Esophagus muscularis mucosa (tissue), 4 donors: ENCODE data around the gene PGBD2.
"Not testable (repeated sequence)": the region's sequence is repeated elsewhere in the genome, so short reads cannot be mapped to it uniquely, and the experiment has no call there.

ENCODE experiments used
- CTCF ChIP-seq, 3 experiments: fragments of 200-600 bp in 2 of 3; fragments of 450-650 bp in 1 of 3; sonication (generic) in 2 of 3; IDR thresholded peaks; one replicate each; pipeline ENCODE4 v1.5.1; 2017 to 2019; ENCODE audit warnings: antibody characterized with exemption in 3 of 3, mild to moderate bottlenecking in 2 of 3, moderate library complexity in 1 of 3
- EP300 ChIP-seq: sonication (generic); formaldehyde crosslinking; IDR thresholded peaks from one replicate; pipeline ENCODE4 v1.6.1; 2017; ENCODE audit warnings: antibody characterized with exemption
- POLR2A ChIP-seq: fragments of 450-650 bp; IDR thresholded peaks from one replicate; pipeline ENCODE4 v1.6.1; 2017; ENCODE audit warnings: antibody characterized with exemption, moderate library complexity, mild to moderate bottlenecking, low read depth

- TF ChIP-seq CTCF (IDR thresholded peaks at IDR 0.05); POLR2A; EP300: not testable (repeated sequence)
Measured at GRCh38 chr1:248889914-248890243, 16.2 kb upstream of the PGBD2 start.
